ENCODE data around the gene SCAMP2. TPM values are rescaled to one million over a fixed set of nuclear protein-coding genes. Genes with fewer than 3 reads are reported as not detected.

SCAMP2 gene
- total and polyA plus RNA-seq, 10 donors = 34.7 to 129 (median 98.6) TPM

DNA sequence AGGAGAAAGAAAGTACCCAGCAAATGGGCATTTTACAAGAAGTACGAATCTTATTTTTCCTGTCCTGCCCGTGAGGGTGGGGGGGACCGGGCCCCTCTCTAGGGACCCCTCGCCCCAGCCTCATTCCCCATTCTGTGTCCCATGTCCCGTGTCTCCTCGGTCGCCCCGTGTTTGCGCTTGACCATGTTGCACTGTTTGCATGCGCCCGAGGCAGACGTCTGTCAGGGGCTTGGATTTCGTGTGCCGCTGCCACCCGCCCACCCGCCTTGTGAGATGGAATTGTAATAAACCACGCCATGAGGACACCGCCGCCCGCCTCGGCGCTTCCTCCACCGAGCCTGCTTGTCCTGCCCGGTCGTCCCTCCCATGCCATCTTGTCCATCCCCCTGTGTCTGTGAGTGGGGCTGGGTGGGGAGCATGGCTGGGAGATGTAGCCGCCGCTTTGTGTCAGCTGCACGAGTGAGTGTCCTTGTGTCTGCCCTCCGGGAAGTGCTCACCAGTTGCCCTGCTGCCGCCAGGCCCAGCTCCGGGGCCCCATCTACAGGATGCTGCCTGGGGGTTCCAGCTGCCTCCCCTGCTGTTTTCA lies 70.2 kb downstream of the SCAMP2 start:
- DNase-seq = no peak
- H3K36me3 ChIP-seq = peaks cover 0 to 74% (median 59%) of the 10 kb centered on the region in 6 donors
- WGBS, 5 donors = 88 to 92% (median 90%) methylated on average over 29 to 31 of the region's 31 CpGs

DNA sequence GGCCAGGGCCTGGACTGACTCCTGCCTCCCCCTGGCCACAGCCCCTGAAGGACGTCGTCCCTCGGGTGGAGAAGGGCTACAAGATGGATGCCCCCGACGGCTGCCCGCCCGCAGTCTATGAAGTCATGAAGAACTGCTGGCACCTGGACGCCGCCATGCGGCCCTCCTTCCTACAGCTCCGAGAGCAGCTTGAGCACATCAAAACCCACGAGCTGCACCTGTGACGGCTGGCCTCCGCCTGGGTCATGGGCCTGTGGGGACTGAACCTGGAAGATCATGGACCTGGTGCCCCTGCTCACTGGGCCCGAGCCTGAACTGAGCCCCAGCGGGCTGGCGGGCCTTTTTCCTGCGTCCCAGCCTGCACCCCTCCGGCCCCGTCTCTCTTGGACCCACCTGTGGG lies 70.9 kb downstream of the SCAMP2 start:
- Histone ChIP-seq H3K9me3 (no peaks in the 10 kb centered on the region), H3K4me1 (peaks cover 31 to 46% (median 38%) of the 10 kb centered on the region in 6 donors), H3K27me3 (replicated peaks in 1 of 7) (no peaks in the 10 kb centered on the region), H3K27ac (no peak overlapping the region), H3K36me3 (peaks cover 0 to 81% (median 59%) of the 10 kb centered on the region in 6 donors), H3K4me3 (no peak overlapping the region)
- WGBS, 5 donors = 81 to 96% (median 93%) methylated on average over 12 to 20 of the region's 20 CpGs
- no peak for DNase-seq
- no peak for TF ChIP-seq CTCF (IDR thresholded peaks at IDR 0.05 in 8 of 11, conservative IDR thresholded peaks at IDR 0.05 in 3 of 11)
- TF ChIP-seq POLR2A (IDR thresholded peaks at IDR 0.05) = no peak
- TF ChIP-seq POLR2AphosphoS5 (IDR thresholded peaks at IDR 0.05) = peak in 1 of 3 donors; percentile 67
- intact Hi-C loops (cut with DNase I; ENCODE audit: low total_unique reads) = loop anchor here (5.0 kb wide), 1 partner anchor 35 kb away; no protein-coding TSS in a partner anchor

More for the DNA sequence above, 70.2 kb downstream of the SCAMP2 start:
- intact Hi-C loops (cut with DNase I; ENCODE audit: low total_unique reads) = loop anchor here (5.0 kb wide), 1 partner anchor 36 kb away; no protein-coding TSS in a partner anchor
- no peaks in the 10 kb centered on the region for H3K27me3 ChIP-seq (replicated peaks in 1 of 7)
- H3K4me3 ChIP-seq = no peak overlapping the region
- no peaks in the 10 kb centered on the region for H3K9me3 ChIP-seq
- no peak overlapping the region for H3K27ac ChIP-seq
- TF ChIP-seq POLR2A (IDR thresholded peaks at IDR 0.05) (no peak), POLR2AphosphoS5 (IDR thresholded peaks at IDR 0.05) (peak in 1 of 3 donors; percentile 56)
- peaks cover 24 to 45% (median 32%) of the 10 kb centered on the region in 6 donors for H3K4me1 ChIP-seq

DNA sequence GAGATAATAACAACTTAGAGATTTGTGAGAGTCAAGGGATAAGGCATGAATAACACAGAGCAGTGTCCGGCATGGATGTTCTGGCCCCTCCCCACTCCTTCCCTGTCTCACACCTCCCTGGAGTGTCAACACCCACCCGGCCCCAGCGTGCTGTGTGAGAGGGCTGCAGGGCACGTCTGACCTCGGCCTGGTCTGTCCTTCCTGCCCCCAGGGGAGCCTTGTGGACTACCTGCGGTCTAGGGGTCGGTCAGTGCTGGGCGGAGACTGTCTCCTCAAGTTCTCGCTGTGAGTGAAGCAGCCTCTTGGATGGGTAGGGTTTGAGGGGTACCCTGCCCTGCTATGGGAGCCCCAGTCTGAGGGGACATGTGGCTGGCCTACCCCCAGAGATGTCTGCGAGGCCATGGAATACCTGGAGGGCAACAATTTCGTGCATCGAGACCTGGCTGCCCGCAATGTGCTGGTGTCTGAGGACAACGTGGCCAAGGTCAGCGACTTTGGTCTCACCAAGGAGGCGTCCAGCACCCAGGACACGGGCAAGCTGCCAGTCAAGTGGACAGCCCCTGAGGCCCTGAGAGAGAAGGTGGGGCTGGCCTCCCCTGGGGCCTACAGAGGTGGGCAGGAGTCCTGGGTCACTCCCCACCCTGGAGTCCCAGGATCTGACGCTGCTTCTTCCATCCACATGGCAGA lies 71.7 kb downstream of the SCAMP2 start:
- no peaks in the 10 kb centered on the region for H3K9me3 ChIP-seq
- peak overlapping the region in 3 of 8 donors; percentile 99 for H3K27ac ChIP-seq
- H3K27me3 ChIP-seq (replicated peaks in 1 of 7) = no peaks in the 10 kb centered on the region
- TF ChIP-seq POLR2AphosphoS5 (IDR thresholded peaks at IDR 0.05) (peak in 2 of 3 donors; percentile 16 to 68), CTCF (IDR thresholded peaks at IDR 0.05 in 8 of 11, conservative IDR thresholded peaks at IDR 0.05 in 3 of 11) (no peak)
- no peak overlapping the region for H3K4me3 ChIP-seq
- WGBS, 5 donors = 83 to 90% (median 90%) methylated on average over 9 to 18 of the region's 18 CpGs
- DNase-seq = no peak
- intact Hi-C loops (cut with DNase I; ENCODE audit: low total_unique reads) = loop anchor here (5.0 kb wide), 1 partner anchor 34 kb away; no protein-coding TSS in a partner anchor
- H3K4me1 ChIP-seq = peaks cover 39 to 54% (median 46%) of the 10 kb centered on the region in 6 donors
- H3K36me3 ChIP-seq = peaks cover 0 to 89% (median 59%) of the 10 kb centered on the region in 6 donors

GRCh38 chr15:74800559-74801094 lies 72.5 kb downstream of the SCAMP2 start:
- Histone ChIP-seq H3K4me3 (peak overlapping the region in 1 of 8 donors; percentile 44), H3K9me3 (no peaks in the 10 kb centered on the region), H3K27me3 (replicated peaks in 1 of 7) (no peaks in the 10 kb centered on the region), H3K36me3 (peaks cover 0 to 98% (median 59%) of the 10 kb centered on the region in 6 donors), H3K27ac (peak overlapping the region in 5 of 8 donors; percentile 81 to 99 (median 99)), H3K4me1 (peaks cover 47 to 62% (median 54%) of the 10 kb centered on the region in 6 donors)
- intact Hi-C loops (cut with DNase I; ENCODE audit: low total_unique reads) = loop anchor here (5.0 kb wide), 1 partner anchor 33 kb away; no protein-coding TSS in a partner anchor
- DNase-seq = peak; percentile 87
- no peak for TF ChIP-seq POLR2AphosphoS5 (IDR thresholded peaks at IDR 0.05)
- TF ChIP-seq CTCF (IDR thresholded peaks at IDR 0.05 in 8 of 11, conservative IDR thresholded peaks at IDR 0.05 in 3 of 11) = no peak
- 78 to 90% (median 85%) methylated on average over 16 to 20 of the region's 20 CpGs for WGBS, 5 donors
